ENCODE measurements around the gene HAPLN2.
"Not testable (repeated sequence)": the region's sequence is repeated elsewhere in the genome, so short reads cannot be mapped to it uniquely, and the experiment has no call there.

HAPLN2 gene

DNA sequence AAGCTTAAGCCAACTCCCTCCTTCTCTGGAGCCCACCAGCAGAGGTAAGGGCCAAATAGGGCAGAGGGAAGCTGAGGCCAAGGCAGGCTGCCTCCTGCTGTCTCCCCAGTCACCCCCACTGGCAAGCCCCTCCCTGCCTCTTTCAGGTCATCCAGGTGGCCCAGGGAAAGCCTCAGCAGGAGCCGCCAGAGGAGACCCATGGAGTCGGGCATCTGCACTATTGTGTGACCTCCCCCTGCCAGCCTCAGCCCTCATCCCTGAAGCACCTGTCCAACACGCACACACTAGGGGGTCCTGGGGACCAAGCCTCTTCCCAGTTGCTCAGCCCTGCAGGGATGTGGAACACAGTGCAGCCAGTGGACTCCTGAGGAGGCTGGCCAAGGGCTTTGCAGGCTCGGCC, 32.9 kb upstream of the HAPLN2 start:
- H3K4me3 ChIP-seq (ENCODE audit: low read length) = no peak overlapping the region
- no peak for TF ChIP-seq ZNF274 (IDR thresholded peaks at IDR 0.05; ENCODE audit: low read depth, low read length)

GRCh38 chr1:156586892-156587477, 32.2 kb upstream of the HAPLN2 start:
- no peak for TF ChIP-seq ZNF274 (IDR thresholded peaks at IDR 0.05; ENCODE audit: low read depth, low read length)
- H3K4me3 ChIP-seq (ENCODE audit: low read length) = no peak overlapping the region

- H3K4me3 ChIP-seq (ENCODE audit: low read length) = not testable (repeated sequence)
Measured at GRCh38 chr1:156587927-156588326, 31.3 kb upstream of the HAPLN2 start.

DNA sequence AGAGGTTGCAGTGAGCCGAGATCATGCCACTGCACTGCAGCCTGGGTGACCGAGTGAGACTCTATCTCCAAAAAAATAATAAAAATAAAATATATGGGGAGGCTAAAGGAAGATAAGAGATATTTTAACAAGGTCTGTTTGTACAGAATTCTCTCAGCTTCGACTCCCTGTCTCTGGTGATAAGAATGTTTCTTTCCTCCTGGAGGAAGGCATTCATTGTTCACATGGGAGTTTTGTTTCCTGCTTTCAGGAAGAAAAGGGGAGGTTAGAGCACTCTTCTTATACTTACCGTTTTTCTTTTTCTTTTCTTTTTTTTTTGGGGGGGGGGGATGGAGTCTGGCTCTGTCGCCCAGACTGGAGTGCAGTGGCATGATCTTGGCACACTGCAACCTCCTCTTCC, 29.7 kb upstream of the HAPLN2 start:
- no peak for TF ChIP-seq ZNF274 (IDR thresholded peaks at IDR 0.05; ENCODE audit: low read depth, low read length)
- no peak overlapping the region for H3K4me3 ChIP-seq (ENCODE audit: low read length)

DNA sequence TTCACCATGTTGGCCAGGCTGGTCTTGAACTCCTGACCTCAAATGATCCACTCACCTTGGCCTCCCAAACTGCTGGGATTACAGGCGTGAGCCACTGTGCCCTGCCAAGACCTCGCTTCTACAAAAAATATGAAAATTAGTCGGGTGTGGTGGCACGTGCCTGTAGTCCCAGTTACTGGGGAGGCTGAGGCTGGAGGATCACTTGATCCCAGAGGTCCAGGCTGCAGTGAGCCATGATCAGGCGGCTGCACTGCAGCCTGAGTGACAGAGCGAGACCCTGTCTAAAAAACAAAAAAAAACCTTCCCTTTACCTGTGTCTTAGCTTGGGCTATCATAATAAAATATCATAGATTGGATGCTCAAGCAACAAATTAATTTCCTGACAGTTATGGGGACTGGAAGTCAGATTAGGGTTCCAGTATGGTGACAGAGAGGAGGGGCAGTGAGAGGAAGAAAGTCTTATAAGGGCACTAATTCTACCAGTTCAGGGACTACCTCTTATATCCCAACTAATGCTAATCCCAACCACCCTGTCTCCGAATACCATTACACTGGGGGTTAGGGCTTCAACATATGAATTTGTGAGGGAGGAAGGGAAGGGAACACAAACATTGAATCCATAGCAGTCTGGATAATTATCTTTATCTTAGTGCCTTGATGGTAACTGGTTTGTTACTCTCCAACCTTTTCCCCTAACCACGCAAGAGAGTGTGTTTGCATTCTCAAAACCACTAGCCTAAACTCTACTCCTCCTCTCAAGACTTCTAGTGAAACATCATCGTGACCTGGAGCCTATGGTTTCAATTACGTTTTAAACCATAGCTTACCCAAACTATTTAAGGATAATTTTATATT, 28.7 kb upstream of the HAPLN2 start:
- no peak overlapping the region for H3K4me3 ChIP-seq (ENCODE audit: low read length)
- TF ChIP-seq ZNF274 (IDR thresholded peaks at IDR 0.05; ENCODE audit: low read depth, low read length) = no peak

- peak overlapping the region; percentile 81 for H3K4me3 ChIP-seq (ENCODE audit: low read length)
- no peak for TF ChIP-seq ZNF274 (IDR thresholded peaks at IDR 0.05; ENCODE audit: low read depth, low read length)
Measured at GRCh38 chr1:156591181-156591431, 28.1 kb upstream of the HAPLN2 start.

GRCh38 chr1:156591432-156592157, 27.6 kb upstream of the HAPLN2 start, which contains the start of gene NAXE:
Gene NAXE (plus strand): TSS chr1:156591776. CDS start chr1:156591805, 29 bp downstream.
- peak within 1 kb of the TSS; percentile 81 for H3K4me3 ChIP-seq (ENCODE audit: low read length)
- TF ChIP-seq ZNF274 (IDR thresholded peaks at IDR 0.05; ENCODE audit: low read depth, low read length) = no peak

GRCh38 chr1:156592158-156592909, 26.9 kb upstream of the HAPLN2 start:
- TF ChIP-seq ZNF274 (IDR thresholded peaks at IDR 0.05; ENCODE audit: low read depth, low read length) = no peak
- peak overlapping the region; percentile 81 for H3K4me3 ChIP-seq (ENCODE audit: low read length)

GRCh38 chr1:156592910-156593660, 26.1 kb upstream of the HAPLN2 start:
- no peak overlapping the region for H3K4me3 ChIP-seq (ENCODE audit: low read length)
- no peak for TF ChIP-seq ZNF274 (IDR thresholded peaks at IDR 0.05; ENCODE audit: low read depth, low read length)

DNA sequence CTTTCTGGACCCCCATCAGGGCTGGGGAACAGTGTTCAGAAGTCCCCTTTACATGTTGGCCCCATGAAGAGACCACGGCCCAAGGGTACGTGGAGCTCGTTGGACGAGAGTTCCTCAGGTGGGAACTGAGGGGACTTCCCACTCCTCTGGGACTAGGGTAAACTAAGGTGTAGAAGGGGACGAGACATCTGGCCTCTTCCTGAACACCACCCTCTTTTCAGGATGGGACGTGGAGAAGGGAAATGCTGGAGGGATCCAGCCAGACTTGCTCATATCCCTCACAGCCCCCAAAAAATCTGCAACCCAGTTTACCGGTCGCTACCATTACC, 25.6 kb upstream of the HAPLN2 start:
- H3K4me3 ChIP-seq (ENCODE audit: low read length) = no peak overlapping the region
- TF ChIP-seq ZNF274 (IDR thresholded peaks at IDR 0.05; ENCODE audit: low read depth, low read length) = no peak

- TF ChIP-seq ZNF274 (IDR thresholded peaks at IDR 0.05; ENCODE audit: low read depth, low read length) = no peak
- H3K4me3 ChIP-seq (ENCODE audit: low read length) = no peak overlapping the region
Measured at GRCh38 chr1:156594190-156594589, 25.0 kb upstream of the HAPLN2 start.

DNA sequence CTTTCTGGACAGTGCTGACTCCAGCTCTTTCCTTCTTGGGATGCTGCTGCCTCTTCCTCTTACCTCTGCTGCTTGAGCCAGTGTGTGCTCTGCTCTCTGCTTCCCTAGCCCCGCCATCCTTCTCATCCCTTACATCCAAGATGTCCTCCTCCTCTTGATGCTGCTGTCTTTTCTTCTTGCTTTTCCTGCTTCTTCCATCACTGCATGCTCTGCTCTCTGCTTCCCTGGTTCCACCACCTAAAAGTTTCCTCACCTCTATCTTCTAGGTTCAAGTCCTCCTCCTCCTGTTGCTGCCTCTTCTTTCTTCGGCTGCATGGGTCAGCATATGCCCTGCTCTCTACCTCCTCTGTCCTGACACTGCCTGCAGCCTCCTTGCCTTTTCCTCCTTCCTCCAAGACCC, 24.2 kb upstream of the HAPLN2 start:
- no peak for TF ChIP-seq ZNF274 (IDR thresholded peaks at IDR 0.05; ENCODE audit: low read depth, low read length)
- no peak overlapping the region for H3K4me3 ChIP-seq (ENCODE audit: low read length)

DNA sequence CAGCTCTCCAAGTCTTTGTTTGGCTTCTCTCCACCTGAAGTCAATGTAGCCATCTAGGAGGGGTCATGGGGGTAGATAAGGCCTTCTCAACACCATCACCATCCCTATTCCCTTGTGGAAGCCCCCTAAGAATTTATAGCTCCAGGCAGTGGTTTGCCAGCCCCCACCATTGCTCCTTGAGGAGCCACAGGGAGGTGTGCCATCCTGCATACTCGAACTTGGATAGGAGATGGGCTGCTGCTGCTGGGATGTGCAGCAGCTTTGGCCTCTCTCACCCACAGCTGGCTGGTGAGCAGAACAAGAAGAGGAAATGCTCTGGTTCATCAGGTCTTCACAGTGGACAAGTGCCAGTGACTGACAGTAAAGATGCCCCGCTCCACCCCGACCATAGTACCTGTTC, 22.8 kb upstream of the HAPLN2 start:
- no peak for TF ChIP-seq ZNF274 (IDR thresholded peaks at IDR 0.05; ENCODE audit: low read depth, low read length)

DNA sequence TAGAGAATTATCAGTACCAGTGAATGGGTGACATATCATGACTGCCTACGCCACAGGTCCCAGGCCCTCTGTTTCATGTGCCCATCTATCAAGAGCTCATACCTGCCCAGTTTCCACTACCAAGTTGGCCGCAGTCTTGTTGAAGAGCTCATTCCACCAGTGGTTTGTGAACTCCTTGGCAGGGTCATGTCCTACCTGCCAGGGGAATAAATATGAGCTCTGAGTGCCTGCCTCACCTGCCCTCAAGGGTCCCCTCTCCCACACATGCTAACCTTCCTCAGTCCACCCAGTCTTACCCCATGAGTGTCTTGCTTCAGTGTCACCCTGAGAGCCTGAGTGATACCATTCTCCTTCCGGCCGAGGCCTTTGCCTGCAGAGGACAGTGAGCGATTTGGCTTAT, 21.1 kb upstream of the HAPLN2 start:
- TF ChIP-seq ZNF274 (IDR thresholded peaks at IDR 0.05; ENCODE audit: low read depth, low read length) = no peak

More for the DNA sequence above, 22.8 kb upstream of the HAPLN2 start:
- no peak overlapping the region for H3K4me3 ChIP-seq (ENCODE audit: low read length)

More for the DNA sequence above, 21.1 kb upstream of the HAPLN2 start:
- H3K4me3 ChIP-seq (ENCODE audit: low read length) = no peak overlapping the region

Measured in GM08714 (cell line).